Measurements from ENCODE around the gene AQP9. TPM values are rescaled to one million over a fixed set of nuclear protein-coding genes. Genes with fewer than 3 reads are reported as not detected.

The AQP9 gene
- total and polyA plus RNA-seq, 2 of the 8 experiments (the other 6 are each of a cell fraction or from before 2014, with no cell fraction given) = not detected

DNA sequence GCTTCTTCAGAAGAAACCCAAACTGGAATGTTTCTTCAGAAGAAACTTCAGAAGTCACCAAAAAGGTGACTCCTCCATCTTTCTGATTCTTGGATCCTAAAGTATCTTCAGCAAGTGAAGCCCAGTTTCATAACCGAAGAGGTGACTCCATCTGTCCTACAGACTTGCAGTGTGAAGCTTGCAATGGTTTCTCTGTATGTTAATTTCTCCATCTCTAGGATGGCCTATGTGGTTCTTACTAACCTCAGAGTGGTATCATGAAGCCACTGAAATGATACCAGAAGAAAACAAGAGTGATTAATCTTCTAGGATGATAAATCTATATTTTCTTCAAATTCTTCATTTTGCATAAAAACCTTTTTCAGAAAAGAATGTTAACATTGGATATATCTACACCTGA is 495 bp upstream of the AQP9 start:
- Histone ChIP-seq H2BK12ac (ENCODE audit: low read depth, low read length) (no peak overlapping the region), H3K14ac (ENCODE audit: insufficient read length) (no peak overlapping the region), H2BK5ac (ENCODE audit: low read depth, low read length) (no peak overlapping the region), H3K4me1 (replicated peaks in 1 of 4; ENCODE audit: control insufficient read depth in 3 of 4, insufficient read depth in 4 of 4, low read length in 3 of 4) (peaks cover 0 to 2% (median 0%) of the 10 kb centered on the region in 4 experiments; a peak in 3 of 7 replicates), H3K79me2 (ENCODE audit: control insufficient read depth in 1 of 2, insufficient read depth in 2 of 2, low read length in 2 of 2) (no peaks in the 10 kb centered on the region), H3K18ac (ENCODE audit: extremely low read depth, low read length) (no peak overlapping the region), H3K23ac (ENCODE audit: insufficient read length) (no peak overlapping the region), H3K4me2 (ENCODE audit: insufficient read depth in 1 of 2, low read depth in 2 of 2, low read length in 2 of 2) (no peak overlapping the region), H3K4ac (replicated peaks; ENCODE audit: insufficient read length, low read depth, low read length) (no peak overlapping the region), H3K56ac (replicated peaks; ENCODE audit: insufficient read length, low read depth, low read length) (no peak overlapping the region), H2BK20ac (ENCODE audit: low read length) (no peak overlapping the region), H2AFZ (ENCODE audit: low read length) (no peak overlapping the region), H3K9me3 (ENCODE audit: insufficient read depth in 2 of 2, low read depth in 1 of 2, low read length in 1 of 2) (no peaks in the 10 kb centered on the region), H3K79me1 (ENCODE audit: low read depth, low read length) (no peaks in the 10 kb centered on the region), H2BK120ac (replicated peaks; ENCODE audit: low read depth, low read length) (no peak overlapping the region), H2BK15ac (ENCODE audit: low read length) (no peak overlapping the region), H3K23me2 (ENCODE audit: low read depth, low read length) (no peaks in the 10 kb centered on the region; the same call in 1 of the 2 replicates), H3K36me3 (ENCODE audit: control insufficient read depth in 2 of 4, insufficient read depth in 4 of 4, low read length in 3 of 4) (no peaks in the 10 kb centered on the region), H4K20me1 (replicated peaks in 1 of 2; ENCODE audit: control insufficient read depth in 1 of 2, insufficient read depth in 2 of 2, low read length in 2 of 2) (no peaks in the 10 kb centered on the region), H3K27me3 (replicated peaks in 1 of 4; ENCODE audit: control insufficient read depth in 3 of 4, extremely low read depth in 1 of 4, insufficient read depth in 3 of 4, low read length in 3 of 4) (no peaks in the 10 kb centered on the region), H3K4me3 (ENCODE audit: extremely low read depth in 1 of 4, insufficient read depth in 2 of 4, low read depth in 3 of 4, low read length in 4 of 4) (no peak overlapping the region), H4K8ac (ENCODE audit: extremely low read depth, insufficient read depth, low read length) (no peak overlapping the region), H4K5ac (ENCODE audit: insufficient read length, low read depth, low read length) (no peak overlapping the region), H4K91ac (replicated peaks; ENCODE audit: insufficient read length, low read length) (no peak overlapping the region), H3K27ac (ENCODE audit: low read depth, low read length) (no peak overlapping the region), H3K9ac (replicated peaks in 1 of 4; ENCODE audit: extremely low read depth in 1 of 4, low read depth in 3 of 4, low read length in 3 of 4) (no peak overlapping the region), H2AK5ac (ENCODE audit: low read depth, low read length) (no peak overlapping the region)
- ChIA-PET POLR2A (ENCODE audit: partially characterized antibody) (no interaction called here), CTCF (ENCODE audit: partially characterized antibody) (no interaction called here)
- DNase-seq (ENCODE audit: low read depth in 1 of 2, low spot score in 2 of 2) (no peak), FAIRE-seq (no peak)
- 95% methylated on average over 1 of the region's 1 CpG; no CpG with 5 or more reads in 1 of the 2 experiments for WGBS, 2 experiments (ENCODE audit: extremely low coverage in 1 of 2, insufficient coverage in 1 of 2, insufficient read length in 1 of 2, insufficient replicate concordance in 2 of 2, low coverage in 1 of 2, low lambda C conversion rate in 2 of 2, missing lambda C conversion rate in 1 of 2)
- TF ChIP-seq EP300 (IDR thresholded peaks at IDR 0.05; ENCODE audit: borderline replicate concordance in 1 of 2, low read depth in 2 of 2, low read length in 2 of 2) (no peak), ATF2 (IDR thresholded peaks at IDR 0.05; ENCODE audit: low read length) (no peak), TAF7 (optimal IDR thresholded peaks at IDR 0.05; ENCODE audit: borderline replicate concordance, low read depth, low read length) (no peak), BACH1 (IDR thresholded peaks at IDR 0.05; ENCODE audit: low read length) (no peak), ATF3 (IDR thresholded peaks at IDR 0.05; ENCODE audit: insufficient read depth, low read depth, low read length) (no peak), SAP30 (IDR thresholded peaks at IDR 0.05; ENCODE audit: insufficient read depth, insufficient replicate concordance, low read length) (no peak), GABPA (IDR thresholded peaks at IDR 0.05; ENCODE audit: borderline replicate concordance, insufficient read depth, low read length) (no peak)
- TF ChIP-seq, protein P1, sequence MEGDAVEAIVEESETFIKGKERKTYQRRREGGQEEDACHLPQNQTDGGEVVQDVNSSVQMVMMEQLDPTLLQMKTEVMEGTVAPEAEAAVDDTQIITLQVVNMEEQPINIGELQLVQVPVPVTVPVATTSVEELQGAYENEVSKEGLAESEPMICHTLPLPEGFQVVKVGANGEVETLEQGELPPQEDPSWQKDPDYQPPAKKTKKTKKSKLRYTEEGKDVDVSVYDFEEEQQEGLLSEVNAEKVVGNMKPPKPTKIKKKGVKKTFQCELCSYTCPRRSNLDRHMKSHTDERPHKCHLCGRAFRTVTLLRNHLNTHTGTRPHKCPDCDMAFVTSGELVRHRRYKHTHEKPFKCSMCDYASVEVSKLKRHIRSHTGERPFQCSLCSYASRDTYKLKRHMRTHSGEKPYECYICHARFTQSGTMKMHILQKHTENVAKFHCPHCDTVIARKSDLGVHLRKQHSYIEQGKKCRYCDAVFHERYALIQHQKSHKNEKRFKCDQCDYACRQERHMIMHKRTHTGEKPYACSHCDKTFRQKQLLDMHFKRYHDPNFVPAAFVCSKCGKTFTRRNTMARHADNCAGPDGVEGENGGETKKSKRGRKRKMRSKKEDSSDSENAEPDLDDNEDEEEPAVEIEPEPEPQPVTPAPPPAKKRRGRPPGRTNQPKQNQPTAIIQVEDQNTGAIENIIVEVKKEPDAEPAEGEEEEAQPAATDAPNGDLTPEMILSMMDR (IDR thresholded peaks at IDR 0.05; ENCODE audit: control extremely low read depth in 1 of 3, insufficient read depth in 1 of 3, low read depth in 1 of 3, low read length in 3 of 3) = no peak
